Thoracic aorta (tissue), 2 donors: ENCODE data around the gene NBPF1. TPM values are rescaled to one million over a fixed set of nuclear protein-coding genes. Genes with fewer than 3 reads are reported as not detected.
"Not testable (repeated sequence)": the region's sequence is repeated elsewhere in the genome, so short reads cannot be mapped to it uniquely, and the experiment has no call there.

Experiments used
- ATAC-seq: fragments of 150-250 bp; one replicate; pipeline ENCODE4 v1.8.0; 2017; ENCODE audit warnings: low read depth; ENCODE audit not compliant: insufficient number of reproducible peaks, low FRiP score
- DNase-seq: peaks from one replicate; pipeline ENCODE4 v3.0.0-alpha.2; 2020; ENCODE audit warnings: low spot score
- H3K27ac ChIP-seq, 2 donors: fragments of 200-600 bp; sonication (generic); 1 replicate in 1 of 2; 2 replicates in 1 of 2; pipeline ENCODE4 v1.5.1; 2016; ENCODE audit warnings: mild to moderate bottlenecking in 2 of 2, moderate library complexity in 2 of 2
- H3K27me3 ChIP-seq: fragments of 200-600 bp; sonication (generic); replicated peaks from 2 replicates; pipeline ENCODE4 v1.6.0; 2016; ENCODE audit warnings: mild to moderate bottlenecking; ENCODE audit not compliant: insufficient read depth
- H3K36me3 ChIP-seq: fragments of 200-600 bp; sonication (generic); one replicate; pipeline ENCODE4 v1.5.1; 2016
- H3K4me1 ChIP-seq, 2 donors: fragments of 200-600 bp; sonication (generic); 1 replicate in 1 of 2; 2 replicates in 1 of 2; pipeline versions ENCODE4 v1.5.1 to v1.6.0; 2016; ENCODE audit warnings: low read depth in 2 of 2, mild to moderate bottlenecking in 1 of 2; ENCODE audit not compliant: control insufficient read depth in 1 of 2
- H3K4me3 ChIP-seq: fragments of 200-600 bp; sonication (generic); 2 replicates; pipeline ENCODE4 v1.5.1; 2016; ENCODE audit warnings: mild to moderate bottlenecking
- H3K9me3 ChIP-seq: fragments of 200-600 bp; sonication (generic); 2 replicates; pipeline ENCODE4 v1.5.1; 2016
- total RNA-seq, 2 donors: library from RNA; depleted of rRNA; stranded (reverse); fragments of >200 nt; gene quantifications; one replicate each; pipeline versions ENCODE4 v1.1.0 to v1.2.3, GENCODE V29; 2016
- TF ChIP-seq, protein P1 (sequence below): fragments of 200-600 bp; sonication (generic); IDR thresholded peaks from one replicate; pipeline ENCODE4 v1.5.1; 2019; ENCODE audit warnings: antibody characterized with exemption

Gene NBPF1
- total RNA-seq, 2 donors from 2014 or later = 21.0 to 63.2 TPM

DNA sequence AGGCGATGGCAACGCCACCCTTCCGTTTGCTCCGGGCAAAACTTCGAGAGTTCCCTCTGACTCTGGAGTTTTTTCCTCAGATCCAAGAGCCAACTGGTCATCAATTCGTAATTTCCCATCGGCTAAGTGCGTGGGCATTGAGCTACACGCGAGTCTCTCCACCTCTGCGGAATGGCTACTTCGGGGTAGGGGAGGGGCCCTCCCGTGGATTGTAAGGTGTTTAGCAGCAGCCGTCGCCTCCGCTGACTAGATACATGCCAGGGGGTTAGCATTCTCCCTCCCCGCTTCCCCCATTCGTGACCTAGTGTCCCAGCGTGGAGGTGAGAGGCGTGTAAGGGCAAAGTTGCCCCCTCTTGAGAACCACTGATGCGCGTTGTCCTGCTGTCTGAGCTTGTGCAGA is 77.5 kb downstream of the NBPF1 start:
- H3K4me1 ChIP-seq, H3K27ac ChIP-seq, ATAC-seq, DNase-seq, H3K36me3 ChIP-seq, H3K9me3 ChIP-seq, H3K4me3 ChIP-seq, H3K27me3 ChIP-seq: not testable (repeated sequence)

DNA sequence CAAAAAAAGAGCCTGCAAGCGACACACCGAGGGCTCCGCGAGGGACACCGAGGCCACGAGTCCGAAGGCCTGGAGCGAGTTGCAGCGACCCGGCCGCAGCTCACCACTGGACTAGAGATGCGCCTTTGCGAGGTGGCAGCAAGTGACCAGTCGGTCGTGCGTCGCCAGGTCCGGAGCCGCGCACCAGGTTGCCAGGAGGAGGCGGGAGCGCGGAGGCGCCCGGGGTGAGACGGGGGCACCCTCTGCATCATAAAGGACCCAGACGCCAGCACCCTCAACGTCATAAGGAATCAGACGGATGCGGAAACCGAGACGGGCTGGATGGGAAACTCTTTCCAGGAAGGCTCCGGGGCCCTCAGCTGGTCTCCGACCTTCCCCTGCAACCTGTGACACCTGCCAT is 77.9 kb downstream of the NBPF1 start:
- H3K9me3 ChIP-seq, ATAC-seq, H3K4me1 ChIP-seq, H3K27ac ChIP-seq, H3K27me3 ChIP-seq, H3K36me3 ChIP-seq, DNase-seq: not testable (repeated sequence)
- peak overlapping the region; percentile 1 for H3K4me3 ChIP-seq

DNA sequence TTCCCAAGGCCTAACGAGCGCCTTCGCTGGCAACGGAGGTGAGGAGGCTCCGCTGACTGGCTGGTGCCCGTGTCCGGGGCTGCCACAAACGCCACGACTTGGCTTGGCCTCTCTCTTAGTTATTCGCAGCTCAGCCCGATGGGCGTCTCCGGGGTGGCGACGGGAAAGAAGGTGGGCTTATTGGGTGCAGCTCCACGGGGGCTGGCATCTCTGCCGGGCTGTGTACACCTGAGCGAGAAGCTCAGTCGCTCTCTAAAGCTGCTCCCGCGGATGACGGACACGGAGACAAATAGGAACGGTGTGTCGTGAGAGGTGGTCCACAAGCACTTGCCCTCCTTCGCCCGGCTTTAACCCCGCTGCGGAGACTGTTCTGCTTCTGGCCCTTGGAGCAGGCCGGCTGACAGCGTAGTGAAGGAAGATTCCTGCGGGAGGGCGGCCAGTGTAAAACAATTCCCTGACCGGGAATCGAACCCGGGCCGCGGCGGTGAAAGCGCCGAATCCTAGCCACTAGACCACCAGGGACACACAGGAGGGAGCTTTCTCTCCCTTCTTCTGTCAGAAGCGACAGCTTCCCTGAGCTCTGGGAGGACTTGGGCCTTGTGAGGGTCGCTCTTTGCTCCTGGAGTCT is 78.4 kb downstream of the NBPF1 start:
- H3K27me3 ChIP-seq, H3K27ac ChIP-seq, H3K9me3 ChIP-seq, DNase-seq, H3K36me3 ChIP-seq, H3K4me1 ChIP-seq: not testable (repeated sequence)
- peak; percentile 24 for ATAC-seq
- H3K4me3 ChIP-seq = peak overlapping the region; percentile 22

DNA sequence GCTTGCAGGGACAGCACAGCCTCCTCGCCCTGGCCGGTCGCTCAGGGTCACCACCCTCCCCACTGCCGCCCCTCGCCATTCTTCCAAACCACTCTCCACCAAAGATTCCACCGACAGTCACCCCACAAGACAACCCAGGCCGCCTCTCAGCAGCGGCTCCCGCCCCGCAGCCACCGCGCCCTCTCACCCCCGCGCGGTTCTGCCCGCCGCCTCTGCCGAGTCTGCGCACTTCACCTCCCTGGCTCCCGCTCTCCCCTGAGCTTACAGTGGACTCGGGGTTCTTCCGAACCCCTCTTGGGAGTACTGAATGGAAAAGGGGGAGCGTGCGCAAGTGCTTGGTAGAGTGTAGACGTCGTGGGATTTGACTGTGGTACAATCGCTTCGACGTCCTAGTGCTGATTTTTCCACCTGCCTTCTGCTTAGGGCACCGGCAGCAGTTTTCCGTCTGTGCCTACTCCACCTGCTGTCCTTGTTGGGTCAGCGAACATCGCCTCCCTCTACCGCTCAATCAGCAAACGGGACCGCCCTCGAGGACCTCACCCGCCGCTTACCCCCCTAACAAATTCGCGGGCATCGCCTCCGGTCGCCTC is 79.0 kb downstream of the NBPF1 start:
- not testable (repeated sequence) for H3K9me3 ChIP-seq, H3K27ac ChIP-seq, ATAC-seq, H3K27me3 ChIP-seq, H3K36me3 ChIP-seq, H3K4me3 ChIP-seq, H3K4me1 ChIP-seq, DNase-seq

DNA sequence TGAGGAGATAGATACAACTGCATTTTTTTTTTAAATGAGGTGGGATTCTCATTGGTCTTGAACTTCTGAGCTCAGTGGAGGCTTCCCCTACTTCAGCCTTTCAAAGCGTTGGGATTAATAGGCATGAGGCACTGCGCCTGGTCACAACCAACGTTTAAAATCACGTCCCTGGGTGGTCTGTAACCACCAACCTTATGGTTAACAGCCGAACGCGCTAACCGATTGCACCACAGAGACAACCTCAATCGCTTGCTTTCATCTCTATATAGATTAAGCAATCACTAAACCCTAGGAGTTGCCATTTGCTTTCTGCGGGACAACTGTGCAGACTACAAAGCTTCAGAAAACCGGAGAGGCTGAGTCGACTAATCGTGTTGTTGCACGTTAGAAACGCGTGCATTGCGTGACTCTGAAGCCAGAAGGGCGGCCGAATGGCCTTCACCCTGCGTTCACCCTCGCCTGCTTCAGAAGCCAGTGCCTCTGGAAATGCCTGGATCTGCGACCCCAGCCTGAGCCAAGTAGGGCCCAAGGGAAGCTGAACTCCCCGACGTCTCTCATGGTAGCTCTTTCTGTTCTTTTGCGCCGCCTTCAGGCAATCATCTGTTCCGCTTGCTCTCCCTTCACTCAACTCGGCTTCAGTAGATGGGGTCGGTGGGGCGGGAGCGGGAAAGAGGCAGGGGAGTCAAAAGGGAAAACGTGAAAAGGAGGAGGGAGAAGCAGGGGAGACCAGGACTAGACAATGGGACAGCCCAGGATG is 81.0 kb downstream of the NBPF1 start:
- H3K27ac ChIP-seq, ATAC-seq, DNase-seq, H3K36me3 ChIP-seq, H3K9me3 ChIP-seq, H3K4me3 ChIP-seq, H3K4me1 ChIP-seq, H3K27me3 ChIP-seq: not testable (repeated sequence)

DNA sequence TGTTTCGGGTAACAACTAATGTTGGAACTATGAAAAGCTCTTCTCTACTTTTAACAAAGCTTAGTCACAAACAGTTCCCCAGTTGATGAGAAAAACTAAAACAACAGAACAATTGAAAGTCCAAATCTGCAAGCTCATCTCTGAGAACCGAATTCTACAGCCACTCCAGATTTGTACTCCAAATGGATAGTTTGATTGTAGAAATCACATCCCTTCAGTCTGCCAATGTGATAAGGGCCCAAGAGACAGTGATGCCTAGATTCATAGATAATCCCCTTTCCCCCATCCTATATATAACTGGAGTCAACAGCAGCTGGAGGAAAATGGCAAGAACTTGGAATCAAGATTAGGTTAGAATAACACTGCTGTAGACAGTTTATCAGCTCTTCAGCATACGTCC is 85.0 kb downstream of the NBPF1 start:
- H3K27ac ChIP-seq, H3K9me3 ChIP-seq, H3K36me3 ChIP-seq, DNase-seq, ATAC-seq, H3K4me1 ChIP-seq, H3K27me3 ChIP-seq, H3K4me3 ChIP-seq: not testable (repeated sequence)

DNA sequence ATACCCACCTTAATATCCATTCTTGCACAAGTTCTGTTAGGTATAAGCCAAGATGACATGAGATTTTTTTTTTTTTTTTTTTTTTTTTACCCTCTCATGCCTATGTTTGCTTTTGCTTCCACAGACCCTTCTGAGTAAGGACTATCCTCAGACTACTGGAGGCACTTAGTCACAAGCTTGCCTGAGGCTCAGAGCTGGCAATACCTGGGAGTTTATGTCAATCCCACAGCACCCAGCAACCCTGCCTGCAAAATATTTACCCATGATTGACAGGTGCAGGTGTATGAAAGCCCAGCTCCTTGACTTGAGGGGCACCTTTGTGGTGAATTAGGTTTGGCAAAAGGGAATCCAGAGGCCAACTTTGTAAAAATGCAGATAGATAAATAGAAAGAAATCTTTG is 87.6 kb downstream of the NBPF1 start:
- not testable (repeated sequence) for H3K27ac ChIP-seq, DNase-seq, ATAC-seq, H3K4me1 ChIP-seq, H3K9me3 ChIP-seq, H3K36me3 ChIP-seq, H3K27me3 ChIP-seq, H3K4me3 ChIP-seq

DNA sequence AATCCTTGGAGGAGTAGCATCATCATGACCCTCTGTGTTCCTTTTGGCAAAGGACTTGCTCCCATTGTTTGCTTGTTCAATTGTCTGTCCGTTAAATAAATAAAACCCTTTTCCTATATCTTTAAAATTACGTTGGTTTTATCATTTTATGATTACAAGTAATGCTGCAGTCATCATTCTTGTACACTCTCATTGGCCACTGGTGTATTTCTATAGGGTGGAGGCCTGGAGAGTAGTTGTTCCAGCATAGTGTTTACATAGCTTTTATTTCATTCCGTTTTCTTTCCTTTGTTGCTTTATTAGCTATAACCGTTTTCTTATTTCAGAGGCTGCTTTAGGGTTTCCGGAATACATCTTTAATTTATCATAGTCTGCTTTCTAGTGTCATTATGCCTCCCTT is 91.7 kb downstream of the NBPF1 start:
- not testable (repeated sequence) for ATAC-seq

DNA sequence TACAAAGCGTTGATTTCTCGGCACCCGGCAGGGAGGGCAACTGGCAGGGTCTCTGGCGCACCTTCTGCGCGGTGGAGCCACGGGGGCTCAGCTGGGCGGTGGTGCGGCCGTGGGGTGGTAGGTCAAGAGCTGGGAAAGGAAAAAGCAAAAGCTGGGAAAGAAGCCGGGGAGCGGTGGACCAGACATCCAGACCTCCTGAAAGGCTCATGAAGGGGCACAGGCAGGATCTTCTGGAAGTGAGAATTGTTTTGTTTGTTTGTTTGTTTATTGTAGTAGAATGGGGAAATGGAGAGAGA is 92.1 kb downstream of the NBPF1 start:
- Histone ChIP-seq H3K27ac (no peak overlapping the region), H3K4me3 (no peak overlapping the region), H3K9me3 (no peaks in the 10 kb centered on the region), H3K4me1 (peaks cover 0 to 5% of the 10 kb centered on the region in 2 donors), H3K36me3 (no peaks in the 10 kb centered on the region), H3K27me3 (no peaks in the 10 kb centered on the region)
- TF ChIP-seq, protein P1, sequence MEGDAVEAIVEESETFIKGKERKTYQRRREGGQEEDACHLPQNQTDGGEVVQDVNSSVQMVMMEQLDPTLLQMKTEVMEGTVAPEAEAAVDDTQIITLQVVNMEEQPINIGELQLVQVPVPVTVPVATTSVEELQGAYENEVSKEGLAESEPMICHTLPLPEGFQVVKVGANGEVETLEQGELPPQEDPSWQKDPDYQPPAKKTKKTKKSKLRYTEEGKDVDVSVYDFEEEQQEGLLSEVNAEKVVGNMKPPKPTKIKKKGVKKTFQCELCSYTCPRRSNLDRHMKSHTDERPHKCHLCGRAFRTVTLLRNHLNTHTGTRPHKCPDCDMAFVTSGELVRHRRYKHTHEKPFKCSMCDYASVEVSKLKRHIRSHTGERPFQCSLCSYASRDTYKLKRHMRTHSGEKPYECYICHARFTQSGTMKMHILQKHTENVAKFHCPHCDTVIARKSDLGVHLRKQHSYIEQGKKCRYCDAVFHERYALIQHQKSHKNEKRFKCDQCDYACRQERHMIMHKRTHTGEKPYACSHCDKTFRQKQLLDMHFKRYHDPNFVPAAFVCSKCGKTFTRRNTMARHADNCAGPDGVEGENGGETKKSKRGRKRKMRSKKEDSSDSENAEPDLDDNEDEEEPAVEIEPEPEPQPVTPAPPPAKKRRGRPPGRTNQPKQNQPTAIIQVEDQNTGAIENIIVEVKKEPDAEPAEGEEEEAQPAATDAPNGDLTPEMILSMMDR = no peak
- DNase-seq (no peak), ATAC-seq (no peak)

More for the DNA sequence above, 91.7 kb downstream of the NBPF1 start:
- not testable (repeated sequence) for H3K27ac ChIP-seq, H3K36me3 ChIP-seq, H3K27me3 ChIP-seq, H3K4me3 ChIP-seq, H3K9me3 ChIP-seq, H3K4me1 ChIP-seq, DNase-seq

DNA sequence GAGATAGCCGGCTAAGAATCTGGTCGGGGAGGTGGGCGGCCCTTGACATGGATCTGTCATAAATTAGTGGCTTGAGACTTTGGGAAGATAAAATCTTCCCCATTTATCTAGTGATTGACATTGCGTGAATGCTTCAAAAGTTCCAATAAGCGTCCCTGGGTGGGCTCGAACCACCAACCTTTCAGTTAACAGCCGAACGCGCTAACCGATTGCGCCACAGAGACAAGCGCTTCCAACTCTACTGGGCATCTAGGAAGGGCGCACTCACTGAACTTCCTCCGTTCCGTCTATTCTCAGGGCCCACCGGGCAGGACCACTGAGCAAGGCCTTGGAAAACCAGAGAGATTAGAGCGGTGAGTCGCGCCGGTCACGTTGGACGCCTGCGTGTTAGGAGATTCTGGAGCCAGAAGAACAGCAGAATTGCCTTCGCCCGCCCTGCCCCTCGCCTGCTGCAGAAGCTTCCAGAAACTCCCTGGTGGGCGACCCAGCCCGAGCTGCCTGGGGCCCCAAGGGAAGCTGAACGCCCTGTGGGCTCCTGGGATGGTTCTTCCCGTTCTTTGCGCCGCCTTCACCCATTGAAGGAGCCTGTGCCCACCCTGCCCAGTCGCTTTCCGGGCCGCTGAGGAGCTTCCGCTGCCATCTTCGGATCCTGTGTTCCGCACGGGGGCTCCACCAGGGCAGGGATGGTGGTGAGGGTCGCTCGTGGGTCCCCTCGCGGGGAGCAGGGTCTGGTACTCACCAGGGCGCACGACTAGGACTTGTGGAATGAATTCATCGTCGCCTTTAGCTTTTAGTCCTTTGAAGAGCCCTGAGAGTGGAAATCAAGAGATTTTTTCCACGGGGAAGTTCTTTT is 92.7 kb downstream of the NBPF1 start:
- not testable (repeated sequence) for H3K9me3 ChIP-seq, H3K4me1 ChIP-seq, H3K27ac ChIP-seq, H3K27me3 ChIP-seq, ATAC-seq, H3K36me3 ChIP-seq, DNase-seq
- peak overlapping the region; percentile 47 for H3K4me3 ChIP-seq

DNA sequence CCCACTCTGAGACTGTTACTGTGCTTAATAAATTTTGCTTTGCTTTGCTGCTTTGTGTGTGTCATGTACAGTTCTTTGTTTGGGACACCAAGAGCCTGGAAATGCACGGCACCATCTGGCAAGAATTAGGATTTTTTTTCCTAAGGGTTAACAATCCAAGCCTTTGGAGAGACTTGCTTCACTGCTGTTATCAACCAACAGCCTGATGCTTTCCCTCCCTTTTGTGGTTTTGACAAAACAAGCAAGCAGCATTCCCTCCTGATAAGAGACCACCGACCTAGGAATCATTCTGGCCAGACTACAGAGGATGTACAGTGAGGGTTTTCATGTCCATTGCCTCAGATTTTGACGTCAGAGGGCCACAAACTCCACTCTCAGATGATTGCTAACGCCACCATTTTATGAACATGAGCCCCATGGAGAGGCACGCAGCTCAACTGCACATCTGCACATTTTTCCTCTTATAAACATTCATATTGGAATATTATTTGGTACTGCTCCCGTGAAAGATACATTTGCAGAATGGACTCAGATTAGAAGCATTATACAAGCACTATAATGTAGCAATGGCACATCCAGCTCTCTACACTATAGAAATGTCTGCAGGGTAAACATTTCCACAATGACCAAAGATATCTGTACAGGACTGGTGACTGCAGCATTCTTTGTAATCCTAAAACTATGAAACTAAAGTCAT is 94.0 kb downstream of the NBPF1 start:
- H3K4me3 ChIP-seq, H3K27ac ChIP-seq, ATAC-seq, H3K36me3 ChIP-seq, H3K9me3 ChIP-seq, H3K4me1 ChIP-seq, DNase-seq, H3K27me3 ChIP-seq: not testable (repeated sequence)
